ENCODE data around the gene PCNX2. TPM values are rescaled to one million over a fixed set of nuclear protein-coding genes. Genes with fewer than 3 reads are reported as not detected.

Gene PCNX2
- total and polyA plus RNA-seq, 2 of the 13 experiments (the other 11 are each of a cell fraction or from before 2014, with no cell fraction given), result 0.11 to 0.42 TPM

GRCh38 chr1:232940262-232940661 is 355.3 kb downstream of the PCNX2 start:
- Histone ChIP-seq H3K27me3 (ENCODE audit: control insufficient read depth in 1 of 2, insufficient read depth in 2 of 2, low read length in 2 of 2) (no peaks in the 10 kb centered on the region; a peak in 2 of 5 replicates), H2AFZ (ENCODE audit: low read length) (no peak overlapping the region), H3K9ac (ENCODE audit: insufficient read depth, low read depth, low read length) (no peak overlapping the region), H3K4me1 (ENCODE audit: insufficient read depth, low read length) (no peaks in the 10 kb centered on the region), H3K9me3 (ENCODE audit: low read length) (no peaks in the 10 kb centered on the region), H4K20me1 (ENCODE audit: insufficient read depth, low read length) (no peaks in the 10 kb centered on the region), H3K79me2 (ENCODE audit: insufficient read depth, low read length) (no peaks in the 10 kb centered on the region), H3K27ac (ENCODE audit: extremely low read length, insufficient read depth, low read length) (no peak overlapping the region), H3K4me2 (ENCODE audit: low read depth, low read length) (no peak overlapping the region), H3K36me3 (replicated peaks in 1 of 2; ENCODE audit: control insufficient read depth in 1 of 2, insufficient read depth in 2 of 2, low read length in 2 of 2) (no peaks in the 10 kb centered on the region), H3K4me3 (replicated peaks in 1 of 3; ENCODE audit: insufficient read depth in 1 of 3, low read depth in 2 of 3, low read length in 3 of 3) (no peak overlapping the region)
- no TSS peak for BruUV-seq (replicated peaks)
- POLR2A ChIA-PET, result no interaction called here
- no peak for ATAC-seq
- CTCF ChIA-PET (ENCODE audit: low intra/inter-chr PET ratio, low total read pairs), result no interaction called here
- no peak for DNase-seq (ENCODE audit: low spot score)
- in situ Hi-C loops (cut with HindIII; ENCODE audit: extremely low pct_ligation_motif_present, low pct_unique_long_range_greater_than_20kb) (no loop called here), intact Hi-C loops (cut with micrococcal nuclease; ENCODE audit: unreplicated experiment) (no loop called here)
- FAIRE-seq, result no peak
- WGBS (ENCODE audit: low lambda C conversion rate), result 0% methylated on average over 1 of the region's 1 CpG
- TF ChIP-seq ZFY (CRISPR knock-in tag; IDR thresholded peaks at IDR 0.05) (no peak), ZFP36 (IDR thresholded peaks at IDR 0.05; ENCODE audit: borderline replicate concordance, low read depth, low read length, partially characterized antibody) (no peak), ZBTB8A (CRISPR knock-in tag; IDR thresholded peaks at IDR 0.05; ENCODE audit: borderline replicate concordance, low read depth) (no peak), RBAK (CRISPR knock-in tag; IDR thresholded peaks at IDR 0.05) (no peak), THRA (CRISPR knock-in tag; IDR thresholded peaks at IDR 0.05; ENCODE audit: borderline replicate concordance) (no peak), ZNF652 (CRISPR knock-in tag; IDR thresholded peaks at IDR 0.05; ENCODE audit: borderline replicate concordance, low read depth) (no peak), BRF2 (CRISPR knock-in tag; IDR thresholded peaks at IDR 0.05) (no peak), GPBP1L1 (CRISPR knock-in tag; IDR thresholded peaks at IDR 0.05) (no peak), ZKSCAN5 (CRISPR knock-in tag; IDR thresholded peaks at IDR 0.05) (no peak), ZHX1 (CRISPR knock-in tag; IDR thresholded peaks at IDR 0.05; ENCODE audit: low read depth) (no peak), ZNF709 (CRISPR knock-in tag; IDR thresholded peaks at IDR 0.05) (no peak), ZNF580 (CRISPR knock-in tag; IDR thresholded peaks at IDR 0.05; ENCODE audit: borderline replicate concordance, low read depth) (no peak), ZNF101 (CRISPR knock-in tag; IDR thresholded peaks at IDR 0.05; ENCODE audit: borderline replicate concordance, low read depth) (no peak), ZNF670 (CRISPR knock-in tag; IDR thresholded peaks at IDR 0.05; ENCODE audit: borderline replicate concordance) (no peak), SNAPC2 (CRISPR knock-in tag; IDR thresholded peaks at IDR 0.05) (no peak), MAZ (IDR thresholded peaks at IDR 0.05; ENCODE audit: borderline replicate concordance, low read depth, low read length) (no peak), MAZ (CRISPR knock-in tag; IDR thresholded peaks at IDR 0.05; ENCODE audit: low read depth) (no peak), NCOA1 (CRISPR knock-in tag; IDR thresholded peaks at IDR 0.05) (no peak)
